SU-DHL-6 (cell line): ENCODE measurements around the gene CLCF1.

Experiments used
- H2AFZ ChIP-seq: fragments of 200-600 bp; sonication (generic); 2 replicates; pipeline ENCODE4 v1.6.1; 2014; ENCODE audit warnings: low read depth, mild to moderate bottlenecking, moderate library complexity, mixed read lengths, antibody characterized with exemption, low read length; ENCODE audit not compliant: severe bottlenecking
- H3F3A ChIP-seq: fragments of 200-600 bp; shearing (Covaris generic); 2 replicates; pipeline ENCODE4 v1.6.0; 2016; ENCODE audit warnings: antibody characterized with exemption, mild to moderate bottlenecking; ENCODE audit not compliant: insufficient read depth
- H3K27ac ChIP-seq: fragments of 200-600 bp; sonication (generic); 2 replicates; pipeline ENCODE4 v1.5.1; 2016; ENCODE audit warnings: low read depth, mild to moderate bottlenecking, low read length, moderate library complexity, mixed read lengths
- H3K27me3 ChIP-seq: fragments of 200-600 bp; sonication (generic), shearing (Covaris generic); 2 replicates; pipeline ENCODE4 v1.6.0; 2014; ENCODE audit warnings: mild to moderate bottlenecking, low read length
- H3K36me3 ChIP-seq: fragments of 200-600 bp; sonication (generic); 2 replicates; pipeline ENCODE4 v1.6.1; 2014; ENCODE audit warnings: mild to moderate bottlenecking, low read length, mixed read lengths
- H3K4me2 ChIP-seq: fragments of 300-600, 200-600 bp; shearing (Covaris generic), sonication (generic); 2 replicates; pipeline ENCODE4 v1.6.0; 2014; ENCODE audit warnings: low read length, low read depth, mild to moderate bottlenecking; ENCODE audit not compliant: poor library complexity, severe bottlenecking
- H3K4me3 ChIP-seq: fragments of 200-600 bp; sonication (generic); 2 replicates; pipeline ENCODE4 v1.5.1; 2014; ENCODE audit warnings: antibody characterized with exemption, low read length, mild to moderate bottlenecking, mixed read lengths; ENCODE audit not compliant: insufficient read depth, poor library complexity, severe bottlenecking
- H3K79me2 ChIP-seq: fragments of 200-600 bp; sonication (generic); 2 replicates; pipeline ENCODE4 v1.6.1; 2014; ENCODE audit warnings: mild to moderate bottlenecking, low read length, moderate library complexity; ENCODE audit not compliant: insufficient read depth
- H3K9ac ChIP-seq: fragments of 200-600 bp; sonication (generic); 2 replicates; pipeline ENCODE4 v1.7.0; 2014; ENCODE audit warnings: mild to moderate bottlenecking, low read length
- H3K9me2 ChIP-seq: fragments of 200-600 bp; sonication (generic); replicated peaks from 2 replicates; pipeline ENCODE4 v1.6.1; 2014; ENCODE audit warnings: low read length; ENCODE audit not compliant: insufficient read depth
- H3K9me3 ChIP-seq: fragments of 200-600 bp; sonication (generic); 2 replicates; pipeline ENCODE4 v1.6.1; 2014; ENCODE audit warnings: low read length, mixed read lengths; ENCODE audit not compliant: insufficient read depth
- H4K20me1 ChIP-seq: fragments of 200-600 bp; sonication (generic); 2 replicates; pipeline ENCODE4 v1.6.1; 2014; ENCODE audit warnings: low read depth, mild to moderate bottlenecking, antibody characterized with exemption, low read length, moderate library complexity, mixed read lengths
- EZH2phosphoT487 ChIP-seq: fragments of 200-600 bp; sonication (generic), shearing (Covaris generic); conservative IDR thresholded peaks from 2 replicates; pipeline ENCODE4 v1.6.1; 2018; ENCODE audit warnings: mild to moderate bottlenecking, antibody characterized with exemption, low read length, moderate library complexity, mixed read lengths
- TF ChIP-seq, protein P1 (sequence below): fragments of 200-600 bp; sonication (generic); IDR thresholded peaks from one replicate; pipeline ENCODE4 v1.5.1; 2017; ENCODE audit warnings: antibody characterized with exemption, mild to moderate bottlenecking, low read length, moderate library complexity; ENCODE audit not compliant: insufficient read depth, poor library complexity, severe bottlenecking

CLCF1 gene

DNA sequence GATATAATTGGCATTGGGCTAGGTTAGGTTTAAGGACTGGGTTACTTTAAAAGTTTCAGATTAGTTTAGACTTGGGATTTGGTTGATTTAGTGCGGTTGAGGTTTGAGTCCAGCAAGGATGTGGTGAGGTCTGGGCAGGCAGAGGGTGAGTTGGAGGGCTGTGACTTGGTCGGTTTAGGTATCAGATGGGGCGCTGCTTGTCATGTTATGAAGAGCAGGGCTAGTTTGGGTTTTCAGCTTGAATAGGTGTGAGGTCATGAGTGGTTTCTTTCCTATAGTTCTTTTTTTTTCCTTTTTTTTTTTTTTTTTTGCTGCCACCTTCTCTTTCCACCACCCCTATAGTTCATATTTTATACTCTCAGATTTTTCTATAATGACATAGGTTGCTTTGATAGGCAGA lies 4.8 kb downstream of the CLCF1 start:
- Histone ChIP-seq H3K27ac (no peak overlapping the region), H3F3A (no peaks in the 10 kb centered on the region), H3K4me3 (no peak overlapping the region), H3K9me2 (no peaks in the 10 kb centered on the region), H3K4me2 (no peak overlapping the region), H3K9ac (no peak overlapping the region), H2AFZ (no peak overlapping the region), H3K9me3 (no peaks in the 10 kb centered on the region), H3K27me3 (no peaks in the 10 kb centered on the region), H3K79me2 (no peaks in the 10 kb centered on the region), H4K20me1 (no peaks in the 10 kb centered on the region), H3K36me3 (no peaks in the 10 kb centered on the region)
- TF ChIP-seq, protein P1, sequence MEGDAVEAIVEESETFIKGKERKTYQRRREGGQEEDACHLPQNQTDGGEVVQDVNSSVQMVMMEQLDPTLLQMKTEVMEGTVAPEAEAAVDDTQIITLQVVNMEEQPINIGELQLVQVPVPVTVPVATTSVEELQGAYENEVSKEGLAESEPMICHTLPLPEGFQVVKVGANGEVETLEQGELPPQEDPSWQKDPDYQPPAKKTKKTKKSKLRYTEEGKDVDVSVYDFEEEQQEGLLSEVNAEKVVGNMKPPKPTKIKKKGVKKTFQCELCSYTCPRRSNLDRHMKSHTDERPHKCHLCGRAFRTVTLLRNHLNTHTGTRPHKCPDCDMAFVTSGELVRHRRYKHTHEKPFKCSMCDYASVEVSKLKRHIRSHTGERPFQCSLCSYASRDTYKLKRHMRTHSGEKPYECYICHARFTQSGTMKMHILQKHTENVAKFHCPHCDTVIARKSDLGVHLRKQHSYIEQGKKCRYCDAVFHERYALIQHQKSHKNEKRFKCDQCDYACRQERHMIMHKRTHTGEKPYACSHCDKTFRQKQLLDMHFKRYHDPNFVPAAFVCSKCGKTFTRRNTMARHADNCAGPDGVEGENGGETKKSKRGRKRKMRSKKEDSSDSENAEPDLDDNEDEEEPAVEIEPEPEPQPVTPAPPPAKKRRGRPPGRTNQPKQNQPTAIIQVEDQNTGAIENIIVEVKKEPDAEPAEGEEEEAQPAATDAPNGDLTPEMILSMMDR: no peak
- no peak for TF ChIP-seq EZH2phosphoT487

DNA sequence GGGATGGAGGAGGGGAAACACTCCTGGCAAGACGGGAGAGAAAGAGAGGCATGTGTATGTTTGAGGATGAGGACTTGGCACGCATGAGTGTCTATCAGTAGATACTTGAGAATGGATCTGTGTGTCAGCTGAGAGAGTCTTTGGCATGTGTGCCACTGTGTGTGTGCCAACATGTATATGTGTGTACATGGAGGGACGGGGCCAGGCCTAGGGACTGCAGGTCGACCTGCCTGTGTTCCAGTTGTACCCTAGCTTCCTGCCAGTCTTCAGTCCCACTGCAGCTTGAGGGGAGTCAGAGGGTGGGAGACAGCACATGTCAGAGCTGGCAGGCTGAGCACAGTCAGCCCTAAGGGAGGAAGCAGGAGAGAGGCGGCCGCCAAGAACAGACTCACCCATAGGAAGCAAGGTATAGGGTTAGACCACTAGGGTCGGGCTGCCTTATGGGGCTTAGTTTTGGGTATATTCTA lies 5.6 kb downstream of the CLCF1 start:
- no peak overlapping the region for H3K4me3 ChIP-seq

DNA sequence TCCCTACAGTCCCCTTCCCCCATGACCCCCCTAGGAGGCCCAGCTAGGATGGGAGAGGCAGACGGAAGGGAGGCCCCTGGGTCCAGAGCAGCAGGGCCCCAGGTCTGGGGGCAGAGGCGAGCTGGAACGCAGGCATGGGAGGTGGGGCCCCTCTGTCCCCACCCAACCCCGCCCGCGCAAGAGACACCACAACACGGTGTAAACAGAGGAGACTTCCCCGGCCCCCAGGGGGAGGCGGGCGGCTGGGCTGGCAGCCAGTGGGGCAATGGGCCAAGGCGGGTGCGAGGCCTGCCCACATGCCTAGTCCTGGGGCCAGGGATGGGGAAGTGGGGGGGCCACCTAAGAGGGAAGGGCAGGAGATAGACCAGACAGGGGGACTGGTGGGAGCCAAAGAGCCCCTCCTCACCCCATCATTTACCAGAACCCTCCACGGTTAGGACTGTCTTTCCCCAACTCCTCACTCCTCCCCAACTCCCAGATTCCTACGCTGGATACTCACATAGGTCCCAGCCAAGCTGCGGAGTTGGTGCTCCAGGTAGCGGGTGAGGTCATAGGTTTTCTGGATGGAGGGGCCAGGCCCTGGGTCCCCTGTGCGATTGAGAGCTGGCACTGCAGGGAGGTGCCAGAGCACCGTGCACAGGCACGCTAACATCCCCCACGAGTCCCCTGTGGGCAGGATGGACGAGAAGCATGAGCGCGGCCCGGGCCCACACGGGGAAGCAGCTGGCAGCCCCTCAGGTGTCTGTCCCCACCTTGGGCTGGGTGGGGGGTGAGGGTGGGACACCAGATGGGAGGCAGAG lies 6.2 kb downstream of the CLCF1 start:
- H3K4me3 ChIP-seq: no peak overlapping the region
- no peaks in the 10 kb centered on the region for H3K79me2 ChIP-seq
- no peak overlapping the region for H2AFZ ChIP-seq
- H3K9ac ChIP-seq: no peak overlapping the region
- no peaks in the 10 kb centered on the region for H3K36me3 ChIP-seq
- H4K20me1 ChIP-seq: no peaks in the 10 kb centered on the region
- H3K27me3 ChIP-seq: no peaks in the 10 kb centered on the region
- H3F3A ChIP-seq: no peaks in the 10 kb centered on the region
- TF ChIP-seq, protein P1: no peak
- TF ChIP-seq EZH2phosphoT487: no peak
- no peak overlapping the region for H3K27ac ChIP-seq
- H3K9me2 ChIP-seq: no peaks in the 10 kb centered on the region
- H3K4me2 ChIP-seq: no peak overlapping the region
- H3K9me3 ChIP-seq: no peaks in the 10 kb centered on the region

More for the DNA sequence above, 5.6 kb downstream of the CLCF1 start:
- Histone ChIP-seq H3K4me2 (no peak overlapping the region), H3K27me3 (no peaks in the 10 kb centered on the region), H3F3A (no peaks in the 10 kb centered on the region), H3K9ac (no peak overlapping the region), H3K36me3 (no peaks in the 10 kb centered on the region), H3K9me2 (no peaks in the 10 kb centered on the region), H3K79me2 (no peaks in the 10 kb centered on the region), H3K27ac (no peak overlapping the region), H2AFZ (no peak overlapping the region), H4K20me1 (no peaks in the 10 kb centered on the region), H3K9me3 (no peaks in the 10 kb centered on the region)
- no peak for TF ChIP-seq EZH2phosphoT487
- TF ChIP-seq, protein P1: no peak
